Stomach smooth muscle (tissue), 2 donors: Measurements from ENCODE around the gene MDM2.

Experiments
- H3K27ac ChIP-seq: one replicate; pipeline ENCODE4 v1.7.0; 2013; ENCODE audit warnings: mild to moderate bottlenecking, low read length, inconsistent platforms
- H3K27me3 ChIP-seq, 2 donors: one replicate each; pipeline ENCODE4 v1.7.0; 2013; ENCODE audit warnings: low read length in 2 of 2; ENCODE audit not compliant: insufficient read depth in 2 of 2, control insufficient read depth in 1 of 2
- H3K36me3 ChIP-seq, 2 donors: one replicate each; pipeline ENCODE4 v1.7.0; 2013; ENCODE audit warnings: low read length in 2 of 2; ENCODE audit not compliant: control insufficient read depth in 2 of 2, insufficient read depth in 2 of 2
- H3K4me1 ChIP-seq: one replicate; pipeline ENCODE4 v1.7.0; 2013; ENCODE audit warnings: low read length; ENCODE audit not compliant: control insufficient read depth, insufficient read depth
- H3K4me3 ChIP-seq, 2 donors: one replicate each; pipeline ENCODE4 v1.7.0; 2013; ENCODE audit warnings: low read length in 2 of 2
- H3K9ac ChIP-seq, 2 donors: one replicate each; pipeline ENCODE4 v1.7.0; 2013; ENCODE audit warnings: low read length in 2 of 2, mild to moderate bottlenecking in 1 of 2
- H3K9me3 ChIP-seq, 2 donors: one replicate each; pipeline ENCODE4 v1.7.0; 2013; ENCODE audit warnings: low read length in 2 of 2; ENCODE audit not compliant: control insufficient read depth in 2 of 2
- donor health status: healthy.
- donor health status: Pancreatic carcinoma.

Gene MDM2

GRCh38 chr12:68841717-68842116 is 33.7 kb downstream of the MDM2 start:
- H3K4me3 ChIP-seq = no peak overlapping the region
- no peak overlapping the region for H3K27ac ChIP-seq
- no peaks in the 10 kb centered on the region for H3K27me3 ChIP-seq
- H3K4me1 ChIP-seq = no peaks in the 10 kb centered on the region
- H3K9me3 ChIP-seq = no peaks in the 10 kb centered on the region
- peaks cover 19 to 34% of the 10 kb centered on the region in 2 donors for H3K36me3 ChIP-seq
- no peak overlapping the region for H3K9ac ChIP-seq

GRCh38 chr12:68842123-68842522 is 34.1 kb downstream of the MDM2 start:
- H3K4me3 ChIP-seq = no peak overlapping the region
- H3K9ac ChIP-seq = no peak overlapping the region
- H3K27me3 ChIP-seq = no peaks in the 10 kb centered on the region
- peaks cover 18 to 34% of the 10 kb centered on the region in 2 donors for H3K36me3 ChIP-seq
- no peak overlapping the region for H3K27ac ChIP-seq
- no peaks in the 10 kb centered on the region for H3K4me1 ChIP-seq
- no peaks in the 10 kb centered on the region for H3K9me3 ChIP-seq

- Histone ChIP-seq H3K27me3 (no peaks in the 10 kb centered on the region), H3K27ac (no peak overlapping the region), H3K9me3 (no peaks in the 10 kb centered on the region), H3K4me1 (no peaks in the 10 kb centered on the region), H3K36me3 (peaks cover 15 to 28% of the 10 kb centered on the region in 2 donors), H3K4me3 (no peak overlapping the region), H3K9ac (no peak overlapping the region)
These were observed 35.0 kb downstream of the MDM2 start for GRCh38 chr12:68842784-68843567.

GRCh38 chr12:68844318-68844745 is 36.4 kb downstream of the MDM2 start:
- Histone ChIP-seq H3K27me3 (no peaks in the 10 kb centered on the region), H3K36me3 (peaks cover 12 to 16% of the 10 kb centered on the region in 2 donors), H3K4me1 (no peaks in the 10 kb centered on the region), H3K9me3 (no peaks in the 10 kb centered on the region), H3K9ac (no peak overlapping the region), H3K27ac (no peak overlapping the region), H3K4me3 (no peak overlapping the region)

GRCh38 chr12:68844788-68845695 is 37.1 kb downstream of the MDM2 start:
- Histone ChIP-seq H3K4me3 (no peak overlapping the region), H3K36me3 (peaks cover 9 to 14% of the 10 kb centered on the region in 2 donors), H3K4me1 (no peaks in the 10 kb centered on the region), H3K9ac (no peak overlapping the region), H3K27ac (no peak overlapping the region), H3K9me3 (no peaks in the 10 kb centered on the region), H3K27me3 (no peaks in the 10 kb centered on the region)

- H3K4me3 ChIP-seq = no peak overlapping the region
- H3K4me1 ChIP-seq = no peaks in the 10 kb centered on the region
- H3K9ac ChIP-seq = no peak overlapping the region
- no peak overlapping the region for H3K27ac ChIP-seq
- H3K27me3 ChIP-seq = no peaks in the 10 kb centered on the region
- no peaks in the 10 kb centered on the region for H3K9me3 ChIP-seq
- peaks cover 2 to 7% of the 10 kb centered on the region in 2 donors for H3K36me3 ChIP-seq
These were observed 38.8 kb downstream of the MDM2 start for GRCh38 chr12:68846811-68847210.

- Histone ChIP-seq H3K27ac (no peak overlapping the region), H3K9ac (no peak overlapping the region), H3K9me3 (no peaks in the 10 kb centered on the region), H3K36me3 (no peaks in the 10 kb centered on the region), H3K4me3 (no peak overlapping the region), H3K27me3 (no peaks in the 10 kb centered on the region), H3K4me1 (no peaks in the 10 kb centered on the region)
These were observed 42.4 kb downstream of the MDM2 start for GRCh38 chr12:68850390-68850789.

GRCh38 chr12:68851592-68852306 is 43.8 kb downstream of the MDM2 start:
- no peak overlapping the region for H3K4me3 ChIP-seq
- no peaks in the 10 kb centered on the region for H3K4me1 ChIP-seq
- no peak overlapping the region for H3K27ac ChIP-seq
- no peak overlapping the region for H3K9ac ChIP-seq
- H3K9me3 ChIP-seq = no peaks in the 10 kb centered on the region
- H3K36me3 ChIP-seq = no peaks in the 10 kb centered on the region
- no peaks in the 10 kb centered on the region for H3K27me3 ChIP-seq

- Histone ChIP-seq H3K27me3 (no peaks in the 10 kb centered on the region), H3K9me3 (no peaks in the 10 kb centered on the region), H3K4me3 (no peak overlapping the region), H3K9ac (no peak overlapping the region), H3K4me1 (no peaks in the 10 kb centered on the region), H3K36me3 (no peaks in the 10 kb centered on the region), H3K27ac (no peak overlapping the region)
These were observed 45.6 kb downstream of the MDM2 start for GRCh38 chr12:68853396-68854077.

GRCh38 chr12:68854078-68854468 is 46.1 kb downstream of the MDM2 start:
- H3K27ac ChIP-seq = no peak overlapping the region
- no peak overlapping the region for H3K4me3 ChIP-seq
- no peaks in the 10 kb centered on the region for H3K4me1 ChIP-seq
- H3K27me3 ChIP-seq = no peaks in the 10 kb centered on the region
- H3K9ac ChIP-seq = no peak overlapping the region
- no peaks in the 10 kb centered on the region for H3K36me3 ChIP-seq
- no peaks in the 10 kb centered on the region for H3K9me3 ChIP-seq
